NAMALWA (cell line): Measurements from ENCODE around the gene TIA1.

Experiments used
- DNase-seq: peaks from one replicate; pipeline ENCODE4 v3.0.0-alpha.2; 2015; ENCODE audit warnings: low spot score

The TIA1 gene

GRCh38 chr2:70160545-70160944 is 87.9 kb downstream of the TIA1 start:
- no peak for DNase-seq
